Mesothelial cell of epicardium (in vitro differentiated cells): ENCODE results near the gene FAM117B. TPM values are rescaled to one million over a fixed set of nuclear protein-coding genes. Genes with fewer than 3 reads are reported as not detected.

Source experiments
- DNase-seq, 2 experiments: peaks; one replicate each; pipeline ENCODE4 v3.0.0; 2021; ENCODE audit warnings: low spot score in 2 of 2; ENCODE audit not compliant: unreplicated experiment in 2 of 2
- H3K27ac Mint-ChIP-seq: 2 replicates; pipeline ENCODE4 v1.8.0; 2021; ENCODE audit warnings: mixed read lengths
- H3K27me3 Mint-ChIP-seq: 2 replicates; pipeline ENCODE4 v1.8.0; 2021; ENCODE audit warnings: low read depth, mixed read lengths
- H3K36me3 Mint-ChIP-seq: 2 replicates; pipeline ENCODE4 v1.8.0; 2021; ENCODE audit warnings: mixed read lengths
- H3K4me1 Mint-ChIP-seq: 2 replicates; pipeline ENCODE4 v1.8.0; 2021; ENCODE audit warnings: mixed read lengths
- H3K4me3 Mint-ChIP-seq: 2 replicates; pipeline ENCODE4 v1.8.0; 2021; ENCODE audit warnings: mild to moderate bottlenecking, moderate library complexity, mixed read lengths
- H3K9me3 Mint-ChIP-seq: 2 replicates; pipeline ENCODE4 v1.8.0; 2021; ENCODE audit warnings: mixed read lengths
- total RNA-seq: library from RNA; stranded (reverse); gene quantifications from 3 replicates; pipeline ENCODE4 v1.2.1, GENCODE V29; 2021
- TF ChIP-seq, protein P1 (sequence below): fragments of 200-600 bp; sonication (generic); IDR thresholded peaks from one replicate; pipeline ENCODE4 v1.5.0; 2021; ENCODE audit warnings: antibody characterized with exemption; ENCODE audit not compliant: unreplicated experiment

FAM117B gene
- total RNA-seq, 1 donor from 2014 or later: 29.2 TPM

GRCh38 chr2:202680512-202680911 is 45.7 kb downstream of the FAM117B start:
- Mint-ChIP-seq H3K27ac (no peak overlapping the region), H3K36me3 (peaks cover 41% of the 10 kb centered on the region)

GRCh38 chr2:202681688-202682205 is 47.0 kb downstream of the FAM117B start:
- Mint-ChIP-seq H3K4me3 (no peak overlapping the region), H3K4me1 (no peaks in the 10 kb centered on the region), H3K27ac (no peak overlapping the region), H3K9me3 (peaks cover 45% of the 10 kb centered on the region), H3K27me3 (no peaks in the 10 kb centered on the region), H3K36me3 (peaks cover 38% of the 10 kb centered on the region)
- no peak for DNase-seq
- TF ChIP-seq, protein P1, sequence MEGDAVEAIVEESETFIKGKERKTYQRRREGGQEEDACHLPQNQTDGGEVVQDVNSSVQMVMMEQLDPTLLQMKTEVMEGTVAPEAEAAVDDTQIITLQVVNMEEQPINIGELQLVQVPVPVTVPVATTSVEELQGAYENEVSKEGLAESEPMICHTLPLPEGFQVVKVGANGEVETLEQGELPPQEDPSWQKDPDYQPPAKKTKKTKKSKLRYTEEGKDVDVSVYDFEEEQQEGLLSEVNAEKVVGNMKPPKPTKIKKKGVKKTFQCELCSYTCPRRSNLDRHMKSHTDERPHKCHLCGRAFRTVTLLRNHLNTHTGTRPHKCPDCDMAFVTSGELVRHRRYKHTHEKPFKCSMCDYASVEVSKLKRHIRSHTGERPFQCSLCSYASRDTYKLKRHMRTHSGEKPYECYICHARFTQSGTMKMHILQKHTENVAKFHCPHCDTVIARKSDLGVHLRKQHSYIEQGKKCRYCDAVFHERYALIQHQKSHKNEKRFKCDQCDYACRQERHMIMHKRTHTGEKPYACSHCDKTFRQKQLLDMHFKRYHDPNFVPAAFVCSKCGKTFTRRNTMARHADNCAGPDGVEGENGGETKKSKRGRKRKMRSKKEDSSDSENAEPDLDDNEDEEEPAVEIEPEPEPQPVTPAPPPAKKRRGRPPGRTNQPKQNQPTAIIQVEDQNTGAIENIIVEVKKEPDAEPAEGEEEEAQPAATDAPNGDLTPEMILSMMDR: no peak

More at GRCh38 chr2:202680512-202680911, 45.7 kb downstream of the FAM117B start:
- DNase-seq: no peak
- TF ChIP-seq, protein P1: no peak
- Mint-ChIP-seq H3K9me3 (peaks cover 45% of the 10 kb centered on the region), H3K27me3 (no peaks in the 10 kb centered on the region), H3K4me3 (no peak overlapping the region), H3K4me1 (no peaks in the 10 kb centered on the region)

DNA sequence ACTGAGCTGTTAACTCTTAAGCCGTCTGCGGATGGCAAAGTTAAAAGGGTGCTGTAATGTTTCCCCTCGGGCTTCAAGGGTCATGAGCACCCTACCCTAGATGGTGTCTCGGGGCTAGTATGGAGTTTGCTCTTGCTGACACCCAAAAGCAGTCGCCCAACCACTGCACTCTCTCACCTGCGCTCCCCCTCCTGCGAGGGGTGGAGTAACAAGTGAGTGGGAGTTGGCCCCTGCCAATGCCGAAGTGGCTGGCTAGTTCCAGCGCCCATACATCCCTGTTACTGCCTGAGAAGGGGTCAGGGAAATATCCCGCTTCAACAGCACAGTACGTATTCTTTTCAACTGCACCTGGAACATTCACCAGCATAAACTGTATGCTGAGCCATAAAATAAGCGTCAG is 47.5 kb downstream of the FAM117B start:
- Mint-ChIP-seq H3K4me3 (no peak overlapping the region), H3K36me3 (peaks cover 37% of the 10 kb centered on the region), H3K4me1 (no peaks in the 10 kb centered on the region), H3K9me3 (peaks cover 45% of the 10 kb centered on the region), H3K27me3 (no peaks in the 10 kb centered on the region), H3K27ac (no peak overlapping the region)
- no peak for DNase-seq
- TF ChIP-seq, protein P1: no peak

DNA sequence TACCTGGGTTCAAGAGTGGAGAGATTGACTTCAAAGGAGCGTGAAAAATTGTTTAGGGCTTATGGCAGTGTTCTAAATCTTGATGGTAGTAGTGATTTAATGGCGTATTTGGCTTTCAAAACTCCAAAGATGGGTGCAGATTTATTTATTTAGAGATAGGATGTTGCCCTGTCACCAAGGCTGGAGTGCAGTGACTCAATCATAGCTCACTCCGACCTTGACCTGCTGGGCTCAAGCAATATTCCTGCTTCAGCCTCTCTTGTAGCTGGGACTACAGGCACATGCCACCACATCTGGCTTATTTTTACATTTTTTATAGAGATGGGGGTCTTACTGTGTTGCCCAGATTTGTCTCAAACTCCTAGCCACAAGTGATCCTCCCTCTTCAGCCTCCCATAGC is 52.5 kb downstream of the FAM117B start:
- peaks cover 5% of the 10 kb centered on the region for H3K36me3 Mint-ChIP-seq
- peaks cover 7% of the 10 kb centered on the region for H3K9me3 Mint-ChIP-seq
- no peak overlapping the region for H3K27ac Mint-ChIP-seq
- H3K4me3 Mint-ChIP-seq: no peak overlapping the region
- H3K27me3 Mint-ChIP-seq: no peaks in the 10 kb centered on the region
- H3K4me1 Mint-ChIP-seq: peaks cover 7% of the 10 kb centered on the region
- DNase-seq: no peak
- TF ChIP-seq, protein P1: no peak

DNA sequence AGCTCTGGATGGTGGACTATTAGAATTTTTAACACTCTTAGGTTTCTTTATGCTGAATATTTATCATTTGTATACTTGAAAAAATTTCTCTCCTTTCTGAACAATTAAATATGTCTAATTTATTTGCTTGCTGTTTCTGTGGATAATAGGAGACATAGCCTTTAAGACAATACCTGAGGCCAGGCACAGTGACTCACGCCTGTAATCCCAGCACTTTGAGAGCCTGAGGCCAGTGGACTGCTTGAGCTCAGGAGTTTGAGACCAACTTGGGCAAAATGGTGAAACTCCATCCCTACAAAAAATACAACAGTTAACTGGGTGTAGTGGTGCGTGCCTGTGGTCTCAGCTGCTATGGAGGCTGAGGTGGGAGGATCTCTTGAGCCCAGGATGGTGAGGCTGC is 54.7 kb downstream of the FAM117B start:
- TF ChIP-seq, protein P1: no peak
- no peak overlapping the region for H3K27ac Mint-ChIP-seq
- no peak for DNase-seq
- H3K36me3 Mint-ChIP-seq: no peaks in the 10 kb centered on the region
- H3K27me3 Mint-ChIP-seq: no peaks in the 10 kb centered on the region
- H3K9me3 Mint-ChIP-seq: peaks cover under 1% of the 10 kb centered on the region
- H3K4me3 Mint-ChIP-seq: no peak overlapping the region
- peaks cover 16% of the 10 kb centered on the region for H3K4me1 Mint-ChIP-seq

GRCh38 chr2:202689898-202690297 is 55.1 kb downstream of the FAM117B start:
- peaks cover 4% of the 10 kb centered on the region for H3K9me3 Mint-ChIP-seq
- TF ChIP-seq, protein P1: no peak
- no peaks in the 10 kb centered on the region for H3K27me3 Mint-ChIP-seq

More at GRCh38 chr2:202689898-202690297, 55.1 kb downstream of the FAM117B start:
- peaks cover 16% of the 10 kb centered on the region for H3K4me1 Mint-ChIP-seq
- H3K36me3 Mint-ChIP-seq: no peaks in the 10 kb centered on the region
- H3K4me3 Mint-ChIP-seq: no peak overlapping the region
- no peak overlapping the region for H3K27ac Mint-ChIP-seq
- no peak for DNase-seq
